GM23338 (cell line): ENCODE results near the gene PRKAR1B. TPM values are rescaled to one million over a fixed set of nuclear protein-coding genes. Genes with fewer than 3 reads are reported as not detected.

Experiments used
- ATAC-seq: fragments of 200-7000 bp; cut with Tn5 transposase; 3 replicates; pipeline ENCODE4 v1.9.1; 2020
- DNase-seq: peaks from one replicate; pipeline ENCODE4 v3.0.0-alpha.2; 2015; ENCODE audit warnings: low spot score
- H2AFZ ChIP-seq: fragments of 200-600 bp; sonication (generic); 2 replicates; pipeline ENCODE4 v1.8.0; 2016; ENCODE audit warnings: antibody characterized with exemption, mild to moderate bottlenecking, moderate library complexity
- H3F3A ChIP-seq: fragments of 200-600 bp; sonication (generic); replicated peaks from 2 replicates; pipeline ENCODE4 v1.8.0; 2017; ENCODE audit warnings: antibody characterized with exemption, mixed run types, low read depth
- H3K27ac ChIP-seq: fragments of 200-600 bp; sonication (generic); 2 replicates; pipeline ENCODE4 v1.6.1; 2016; ENCODE audit warnings: low read depth
- H3K27me3 ChIP-seq: fragments of 200-600 bp; sonication (generic); 2 replicates; pipeline ENCODE4 v1.8.0; 2016; ENCODE audit warnings: mild to moderate bottlenecking, mixed run types, moderate library complexity; ENCODE audit not compliant: insufficient read depth
- H3K36me3 ChIP-seq: fragments of 200-600 bp; sonication (generic); 2 replicates; pipeline ENCODE4 v1.8.0; 2016; ENCODE audit warnings: mild to moderate bottlenecking; ENCODE audit not compliant: insufficient read depth
- H3K4me1 ChIP-seq: fragments of 200-600 bp; sonication (generic); 2 replicates; pipeline ENCODE4 v1.8.0; 2016; ENCODE audit warnings: mild to moderate bottlenecking, moderate library complexity; ENCODE audit not compliant: insufficient read depth
- H3K4me2 ChIP-seq: fragments of 200-600 bp; sonication (generic); 2 replicates; pipeline ENCODE4 v1.7.1; 2017; ENCODE audit warnings: mixed run types
- H3K4me3 ChIP-seq: fragments of 200-600 bp; sonication (generic); 2 replicates; pipeline ENCODE4 v1.6.1; 2016; ENCODE audit warnings: mixed run types
- H3K79me2 ChIP-seq: fragments of 200-600 bp; sonication (generic); replicated peaks from 2 replicates; pipeline ENCODE4 v1.8.0; 2017; ENCODE audit warnings: mild to moderate bottlenecking; ENCODE audit not compliant: insufficient read depth
- H3K9me2 ChIP-seq: fragments of 200-600 bp; sonication (generic); 2 replicates; pipeline ENCODE4 v1.8.0; 2017; ENCODE audit not compliant: insufficient read depth
- H4K20me1 ChIP-seq: fragments of 200-600 bp; sonication (generic); replicated peaks from 2 replicates; pipeline ENCODE4 v1.8.0; 2017; ENCODE audit warnings: mild to moderate bottlenecking; ENCODE audit not compliant: insufficient read depth
- H3K27ac Mint-ChIP-seq: 2 replicates; pipeline ENCODE4 v1.8.0; 2020; ENCODE audit warnings: inconsistent platforms, mild to moderate bottlenecking, moderate library complexity, mixed read lengths
- H3K27me3 Mint-ChIP-seq: 3 replicates; pipeline ENCODE4 v1.8.0; 2022; ENCODE audit warnings: low read depth, mild to moderate bottlenecking, moderate library complexity, mixed read lengths, inconsistent platforms; ENCODE audit not compliant: insufficient read depth, poor library complexity
- H3K36me3 Mint-ChIP-seq: 3 replicates; pipeline ENCODE4 v1.8.0; 2021; ENCODE audit warnings: low read depth, mild to moderate bottlenecking, inconsistent platforms, moderate library complexity, mixed read lengths
- H3K4me1 Mint-ChIP-seq: 3 replicates; pipeline ENCODE4 v1.8.0; 2020; ENCODE audit warnings: mild to moderate bottlenecking, inconsistent platforms, mixed read lengths
- H3K4me3 Mint-ChIP-seq: 3 replicates; pipeline ENCODE4 v1.8.0; 2021; ENCODE audit warnings: moderate library complexity, mild to moderate bottlenecking, inconsistent platforms, mixed read lengths
- H3K9me3 Mint-ChIP-seq: 3 replicates; pipeline ENCODE4 v1.8.0; 2020; ENCODE audit warnings: moderate library complexity, mild to moderate bottlenecking, inconsistent platforms, mixed read lengths
- CREB1 ChIP-seq: fragments of 250-450 bp; sonication (Bioruptor Pico); IDR thresholded peaks from 2 replicates; pipeline ENCODE4 v1.5.0; 2020; ENCODE audit warnings: low read depth, mild to moderate bottlenecking, moderate library complexity
- ETS1 ChIP-seq: IDR thresholded peaks from 2 replicates; pipeline ENCODE4 v1.6.1; 2016; ENCODE audit warnings: antibody characterized with exemption
- EZH2 ChIP-seq: fragments of 200-600 bp; sonication (generic); IDR thresholded peaks from one replicate; pipeline ENCODE4 v1.8.0; 2017; ENCODE audit warnings: antibody characterized with exemption, mild to moderate bottlenecking, low read depth; ENCODE audit not compliant: unreplicated experiment
- EZH2phosphoT487 ChIP-seq: fragments of 200-600 bp; sonication (generic); IDR thresholded peaks from one replicate; pipeline ENCODE4 v1.8.1; 2018; ENCODE audit warnings: antibody characterized with exemption; ENCODE audit not compliant: unreplicated experiment
- JUNB ChIP-seq: IDR thresholded peaks from one replicate; pipeline ENCODE4 v1.6.1; 2016; ENCODE audit warnings: antibody characterized with exemption; ENCODE audit not compliant: unreplicated experiment
- NANOG ChIP-seq: IDR thresholded peaks from 2 replicates; pipeline ENCODE4 v1.6.1; 2016; ENCODE audit warnings: antibody characterized with exemption, borderline replicate concordance
- POLR2AphosphoS5 ChIP-seq: IDR thresholded peaks from 2 replicates; pipeline ENCODE4 v1.6.1; 2016; ENCODE audit warnings: antibody characterized with exemption, low read depth
- STAT1 ChIP-seq: IDR thresholded peaks from one replicate; pipeline ENCODE4 v1.6.1; 2016; ENCODE audit warnings: antibody characterized with exemption; ENCODE audit not compliant: unreplicated experiment
- ZNF114 ChIP-seq: fragments of 250-450 bp; sonication (Bioruptor Pico); IDR thresholded peaks from 2 replicates; pipeline ENCODE4 v1.5.0; 2020; ENCODE audit warnings: mild to moderate bottlenecking, moderate library complexity
- ZNF331 ChIP-seq: fragments of 250-450 bp; sonication (Bioruptor Pico); IDR thresholded peaks from 2 replicates; pipeline ENCODE4 v1.5.0; 2020; ENCODE audit warnings: low read depth, mild to moderate bottlenecking, moderate library complexity
- polyA plus RNA-seq: library from polyadenylated mRNA; unstranded; fragments of >200 nt; fragmentation: Nextera tagmentation; extraction: Ambion mirVana; gene quantifications from 2 replicates; pipeline ENCODE4 v1.2.1, GENCODE V29; 2016
- total RNA-seq: library from RNA; depleted of rRNA; stranded (reverse); fragments of >200 nt; shearing (Covaris generic); gene quantifications from 2 replicates; pipeline ENCODE4 v1.2.3, GENCODE V29; 2014
- TF ChIP-seq, protein P1 (sequence below), 2 experiments: fragments of 200-600 bp in 1 of 2; sonication (generic) in 1 of 2; conservative IDR thresholded peaks; 2 replicates each; pipeline versions ENCODE4 v1.5.1 to v1.6.1; 2016 to 2017; ENCODE audit warnings: antibody characterized with exemption in 2 of 2, low read depth in 2 of 2, mild to moderate bottlenecking in 2 of 2, moderate library complexity in 1 of 2
- TF ChIP-seq, protein P2 (sequence below): IDR thresholded peaks from one replicate; pipeline ENCODE4 v1.6.1; 2018; ENCODE audit warnings: antibody characterized with exemption; ENCODE audit not compliant: unreplicated experiment
- TF ChIP-seq, protein P3 (sequence below): fragments of 250-450 bp; sonication (Bioruptor Pico); IDR thresholded peaks from 2 replicates; pipeline ENCODE4 v1.5.0; 2020; ENCODE audit warnings: mild to moderate bottlenecking, moderate library complexity

PRKAR1B gene
- total and polyA plus RNA-seq, 2 experiments from 2014 or later = 35.7 to 36.7 TPM

DNA sequence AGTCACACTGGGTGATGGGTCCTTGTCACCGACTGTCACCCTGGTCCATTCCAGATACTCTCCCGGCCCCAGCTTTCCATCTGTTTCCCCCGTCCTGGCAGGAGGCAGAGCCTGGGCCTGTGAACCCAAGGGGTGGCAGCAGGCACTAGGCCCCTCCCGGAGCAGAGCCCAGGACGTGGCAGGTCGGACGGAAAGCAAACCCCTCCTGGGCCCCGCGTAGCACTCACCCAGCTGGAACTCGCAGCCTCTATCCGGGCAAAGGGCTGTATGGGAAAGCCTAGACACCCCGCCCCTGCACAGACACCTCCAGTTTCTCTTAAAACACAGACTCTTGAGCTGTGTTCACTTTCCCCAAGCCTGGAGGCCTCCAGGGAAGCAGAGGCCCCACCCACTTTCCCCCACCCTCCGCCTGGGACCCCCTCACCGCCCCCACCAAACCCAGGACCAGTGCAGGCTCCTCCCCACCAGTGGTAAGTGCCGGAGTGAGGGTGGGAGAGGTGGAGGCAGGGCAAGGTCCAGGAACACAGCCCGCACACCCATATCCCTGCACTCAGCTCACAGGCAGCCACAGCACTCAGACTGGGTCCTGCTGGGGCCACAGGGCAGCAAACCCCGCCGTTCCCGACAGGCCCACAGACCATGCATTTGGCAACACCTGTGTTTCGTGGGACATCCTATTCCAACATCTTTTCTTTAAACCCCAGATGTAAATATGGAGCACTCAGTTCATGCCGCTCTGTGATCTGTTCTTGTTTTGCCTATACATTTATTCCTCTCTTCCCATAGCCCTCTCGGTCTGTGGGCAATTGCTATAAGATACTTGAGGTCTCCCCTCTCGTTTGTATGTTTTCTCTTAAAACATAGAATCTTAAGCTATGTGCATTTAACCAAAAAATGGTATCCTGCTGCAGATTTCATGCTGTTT, 109.2 kb downstream of the PRKAR1B start:
- Mint-ChIP-seq H3K27ac (peak overlapping the region; percentile 40; the same call in 1 of the 2 replicates), H3K4me1 (peaks cover 24% of the 10 kb centered on the region), H3K4me3 (no peak overlapping the region), H3K27me3 (peaks cover 12% of the 10 kb centered on the region), H3K9me3 (peaks cover 18% of the 10 kb centered on the region), H3K36me3 (peaks cover 38% of the 10 kb centered on the region)
- Histone ChIP-seq H3K4me3 (no peak overlapping the region), H3K27me3 (no peaks in the 10 kb centered on the region), H3K27ac (0 out of 2 replicates have a peak overlapping the region, but pooled peaks have one; percentile 39), H3K36me3 (no peaks in the 10 kb centered on the region), H4K20me1 (no peaks in the 10 kb centered on the region), H3K79me2 (peaks cover 25% of the 10 kb centered on the region), H3F3A (no peaks in the 10 kb centered on the region), H3K4me1 (peaks cover 10% of the 10 kb centered on the region), H3K9me2 (0 out of 2 replicates have a peak, but pooled peaks cover 4% of the 10 kb centered on the region), H2AFZ (no peak overlapping the region), H3K4me2 (no peak overlapping the region)
- TF ChIP-seq EZH2 (no peak), CREB1 (no peak), ZNF114 (CRISPR knock-in tag) (no peak), STAT1 (no peak), NANOG (no peak), POLR2AphosphoS5 (no peak), EZH2phosphoT487 (no peak), ETS1 (no peak), ZNF331 (CRISPR knock-in tag) (no peak), JUNB (no peak)
- TF ChIP-seq, protein P1, sequence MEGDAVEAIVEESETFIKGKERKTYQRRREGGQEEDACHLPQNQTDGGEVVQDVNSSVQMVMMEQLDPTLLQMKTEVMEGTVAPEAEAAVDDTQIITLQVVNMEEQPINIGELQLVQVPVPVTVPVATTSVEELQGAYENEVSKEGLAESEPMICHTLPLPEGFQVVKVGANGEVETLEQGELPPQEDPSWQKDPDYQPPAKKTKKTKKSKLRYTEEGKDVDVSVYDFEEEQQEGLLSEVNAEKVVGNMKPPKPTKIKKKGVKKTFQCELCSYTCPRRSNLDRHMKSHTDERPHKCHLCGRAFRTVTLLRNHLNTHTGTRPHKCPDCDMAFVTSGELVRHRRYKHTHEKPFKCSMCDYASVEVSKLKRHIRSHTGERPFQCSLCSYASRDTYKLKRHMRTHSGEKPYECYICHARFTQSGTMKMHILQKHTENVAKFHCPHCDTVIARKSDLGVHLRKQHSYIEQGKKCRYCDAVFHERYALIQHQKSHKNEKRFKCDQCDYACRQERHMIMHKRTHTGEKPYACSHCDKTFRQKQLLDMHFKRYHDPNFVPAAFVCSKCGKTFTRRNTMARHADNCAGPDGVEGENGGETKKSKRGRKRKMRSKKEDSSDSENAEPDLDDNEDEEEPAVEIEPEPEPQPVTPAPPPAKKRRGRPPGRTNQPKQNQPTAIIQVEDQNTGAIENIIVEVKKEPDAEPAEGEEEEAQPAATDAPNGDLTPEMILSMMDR (conservative IDR thresholded peaks at IDR 0.05; ENCODE audit: low read depth in 2 of 2) = no peak
- TF ChIP-seq, protein P2, sequence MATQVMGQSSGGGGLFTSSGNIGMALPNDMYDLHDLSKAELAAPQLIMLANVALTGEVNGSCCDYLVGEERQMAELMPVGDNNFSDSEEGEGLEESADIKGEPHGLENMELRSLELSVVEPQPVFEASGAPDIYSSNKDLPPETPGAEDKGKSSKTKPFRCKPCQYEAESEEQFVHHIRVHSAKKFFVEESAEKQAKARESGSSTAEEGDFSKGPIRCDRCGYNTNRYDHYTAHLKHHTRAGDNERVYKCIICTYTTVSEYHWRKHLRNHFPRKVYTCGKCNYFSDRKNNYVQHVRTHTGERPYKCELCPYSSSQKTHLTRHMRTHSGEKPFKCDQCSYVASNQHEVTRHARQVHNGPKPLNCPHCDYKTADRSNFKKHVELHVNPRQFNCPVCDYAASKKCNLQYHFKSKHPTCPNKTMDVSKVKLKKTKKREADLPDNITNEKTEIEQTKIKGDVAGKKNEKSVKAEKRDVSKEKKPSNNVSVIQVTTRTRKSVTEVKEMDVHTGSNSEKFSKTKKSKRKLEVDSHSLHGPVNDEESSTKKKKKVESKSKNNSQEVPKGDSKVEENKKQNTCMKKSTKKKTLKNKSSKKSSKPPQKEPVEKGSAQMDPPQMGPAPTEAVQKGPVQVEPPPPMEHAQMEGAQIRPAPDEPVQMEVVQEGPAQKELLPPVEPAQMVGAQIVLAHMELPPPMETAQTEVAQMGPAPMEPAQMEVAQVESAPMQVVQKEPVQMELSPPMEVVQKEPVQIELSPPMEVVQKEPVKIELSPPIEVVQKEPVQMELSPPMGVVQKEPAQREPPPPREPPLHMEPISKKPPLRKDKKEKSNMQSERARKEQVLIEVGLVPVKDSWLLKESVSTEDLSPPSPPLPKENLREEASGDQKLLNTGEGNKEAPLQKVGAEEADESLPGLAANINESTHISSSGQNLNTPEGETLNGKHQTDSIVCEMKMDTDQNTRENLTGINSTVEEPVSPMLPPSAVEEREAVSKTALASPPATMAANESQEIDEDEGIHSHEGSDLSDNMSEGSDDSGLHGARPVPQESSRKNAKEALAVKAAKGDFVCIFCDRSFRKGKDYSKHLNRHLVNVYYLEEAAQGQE = no peak
- TF ChIP-seq, protein P3, sequence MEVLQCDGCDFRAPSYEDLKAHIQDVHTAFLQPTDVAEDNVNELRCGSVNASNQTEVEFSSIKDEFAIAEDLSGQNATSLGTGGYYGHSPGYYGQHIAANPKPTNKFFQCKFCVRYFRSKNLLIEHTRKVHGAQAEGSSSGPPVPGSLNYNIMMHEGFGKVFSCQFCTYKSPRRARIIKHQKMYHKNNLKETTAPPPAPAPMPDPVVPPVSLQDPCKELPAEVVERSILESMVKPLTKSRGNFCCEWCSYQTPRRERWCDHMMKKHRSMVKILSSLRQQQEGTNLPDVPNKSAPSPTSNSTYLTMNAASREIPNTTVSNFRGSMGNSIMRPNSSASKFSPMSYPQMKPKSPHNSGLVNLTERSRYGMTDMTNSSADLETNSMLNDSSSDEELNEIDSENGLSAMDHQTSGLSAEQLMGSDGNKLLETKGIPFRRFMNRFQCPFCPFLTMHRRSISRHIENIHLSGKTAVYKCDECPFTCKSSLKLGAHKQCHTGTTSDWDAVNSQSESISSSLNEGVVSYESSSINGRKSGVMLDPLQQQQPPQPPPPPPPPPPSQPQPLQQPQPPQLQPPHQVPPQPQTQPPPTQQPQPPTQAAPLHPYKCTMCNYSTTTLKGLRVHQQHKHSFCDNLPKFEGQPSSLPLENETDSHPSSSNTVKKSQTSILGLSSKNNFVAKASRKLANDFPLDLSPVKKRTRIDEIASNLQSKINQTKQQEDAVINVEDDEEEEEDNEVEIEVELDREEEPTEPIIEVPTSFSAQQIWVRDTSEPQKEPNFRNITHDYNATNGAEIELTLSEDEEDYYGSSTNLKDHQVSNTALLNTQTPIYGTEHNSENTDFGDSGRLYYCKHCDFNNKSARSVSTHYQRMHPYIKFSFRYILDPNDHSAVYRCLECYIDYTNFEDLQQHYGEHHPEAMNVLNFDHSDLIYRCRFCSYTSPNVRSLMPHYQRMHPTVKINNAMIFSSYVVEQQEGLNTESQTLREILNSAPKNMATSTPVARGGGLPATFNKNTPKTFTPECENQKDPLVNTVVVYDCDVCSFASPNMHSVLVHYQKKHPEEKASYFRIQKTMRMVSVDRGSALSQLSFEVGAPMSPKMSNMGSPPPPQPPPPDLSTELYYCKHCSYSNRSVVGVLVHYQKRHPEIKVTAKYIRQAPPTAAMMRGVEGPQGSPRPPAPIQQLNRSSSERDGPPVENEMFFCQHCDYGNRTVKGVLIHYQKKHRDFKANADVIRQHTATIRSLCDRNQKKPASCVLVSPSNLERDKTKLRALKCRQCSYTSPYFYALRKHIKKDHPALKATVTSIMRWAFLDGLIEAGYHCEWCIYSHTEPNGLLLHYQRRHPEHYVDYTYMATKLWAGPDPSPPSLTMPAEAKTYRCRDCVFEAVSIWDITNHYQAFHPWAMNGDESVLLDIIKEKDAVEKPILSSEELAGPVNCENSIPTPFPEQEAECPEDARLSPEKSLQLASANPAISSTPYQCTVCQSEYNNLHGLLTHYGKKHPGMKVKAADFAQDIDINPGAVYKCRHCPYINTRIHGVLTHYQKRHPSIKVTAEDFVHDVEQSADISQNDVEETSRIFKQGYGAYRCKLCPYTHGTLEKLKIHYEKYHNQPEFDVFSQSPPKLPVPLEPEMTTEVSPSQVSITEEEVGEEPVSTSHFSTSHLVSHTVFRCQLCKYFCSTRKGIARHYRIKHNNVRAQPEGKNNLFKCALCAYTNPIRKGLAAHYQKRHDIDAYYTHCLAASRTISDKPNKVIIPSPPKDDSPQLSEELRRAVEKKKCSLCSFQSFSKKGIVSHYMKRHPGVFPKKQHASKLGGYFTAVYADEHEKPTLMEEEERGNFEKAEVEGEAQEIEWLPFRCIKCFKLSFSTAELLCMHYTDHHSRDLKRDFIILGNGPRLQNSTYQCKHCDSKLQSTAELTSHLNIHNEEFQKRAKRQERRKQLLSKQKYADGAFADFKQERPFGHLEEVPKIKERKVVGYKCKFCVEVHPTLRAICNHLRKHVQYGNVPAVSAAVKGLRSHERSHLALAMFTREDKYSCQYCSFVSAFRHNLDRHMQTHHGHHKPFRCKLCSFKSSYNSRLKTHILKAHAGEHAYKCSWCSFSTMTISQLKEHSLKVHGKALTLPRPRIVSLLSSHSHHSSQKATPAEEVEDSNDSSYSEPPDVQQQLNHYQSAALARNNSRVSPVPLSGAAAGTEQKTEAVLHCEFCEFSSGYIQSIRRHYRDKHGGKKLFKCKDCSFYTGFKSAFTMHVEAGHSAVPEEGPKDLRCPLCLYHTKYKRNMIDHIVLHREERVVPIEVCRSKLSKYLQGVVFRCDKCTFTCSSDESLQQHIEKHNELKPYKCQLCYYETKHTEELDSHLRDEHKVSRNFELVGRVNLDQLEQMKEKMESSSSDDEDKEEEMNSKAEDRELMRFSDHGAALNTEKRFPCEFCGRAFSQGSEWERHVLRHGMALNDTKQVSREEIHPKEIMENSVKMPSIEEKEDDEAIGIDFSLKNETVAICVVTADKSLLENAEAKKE = no peak
- DNase-seq (no peak), ATAC-seq (no peak)
